ENCODE measurements around the gene RALGAPB. TPM values are rescaled to one million over a fixed set of nuclear protein-coding genes. Genes with fewer than 3 reads are reported as not detected.

The RALGAPB gene
- total RNA-seq, 2 donors from 2014 or later: 23.1 to 24.4 TPM

DNA sequence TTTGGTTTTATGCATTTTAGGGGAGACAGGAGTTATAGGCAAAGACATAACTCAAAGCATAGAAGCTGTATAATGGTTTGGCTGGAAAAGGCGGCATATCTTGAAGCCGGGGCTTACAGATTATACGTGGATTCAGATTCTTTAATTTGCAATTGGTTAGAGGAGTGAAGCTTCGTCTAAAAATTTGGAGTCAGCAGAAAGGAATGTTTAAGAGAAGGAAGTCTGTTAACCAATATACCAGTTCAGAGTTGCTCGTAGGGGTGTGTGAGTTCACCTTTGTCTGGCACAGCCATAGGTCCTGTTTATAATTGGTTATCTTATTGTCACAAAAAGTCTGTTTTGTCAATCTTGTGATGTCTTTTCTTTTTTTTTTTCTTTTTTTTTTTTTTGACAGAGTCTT is 137.9 kb downstream of the RALGAPB start:
- WGBS, 2 donors: 65 to 71% methylated on average over 5 of the region's 5 CpGs
- no peak for DNase-seq
- no peaks in the 10 kb centered on the region for H3K9me3 ChIP-seq
- intact Hi-C loops (cut with DNase I): no loop called here
- no peak overlapping the region for H3K4me3 ChIP-seq
- TF ChIP-seq, protein P1, sequence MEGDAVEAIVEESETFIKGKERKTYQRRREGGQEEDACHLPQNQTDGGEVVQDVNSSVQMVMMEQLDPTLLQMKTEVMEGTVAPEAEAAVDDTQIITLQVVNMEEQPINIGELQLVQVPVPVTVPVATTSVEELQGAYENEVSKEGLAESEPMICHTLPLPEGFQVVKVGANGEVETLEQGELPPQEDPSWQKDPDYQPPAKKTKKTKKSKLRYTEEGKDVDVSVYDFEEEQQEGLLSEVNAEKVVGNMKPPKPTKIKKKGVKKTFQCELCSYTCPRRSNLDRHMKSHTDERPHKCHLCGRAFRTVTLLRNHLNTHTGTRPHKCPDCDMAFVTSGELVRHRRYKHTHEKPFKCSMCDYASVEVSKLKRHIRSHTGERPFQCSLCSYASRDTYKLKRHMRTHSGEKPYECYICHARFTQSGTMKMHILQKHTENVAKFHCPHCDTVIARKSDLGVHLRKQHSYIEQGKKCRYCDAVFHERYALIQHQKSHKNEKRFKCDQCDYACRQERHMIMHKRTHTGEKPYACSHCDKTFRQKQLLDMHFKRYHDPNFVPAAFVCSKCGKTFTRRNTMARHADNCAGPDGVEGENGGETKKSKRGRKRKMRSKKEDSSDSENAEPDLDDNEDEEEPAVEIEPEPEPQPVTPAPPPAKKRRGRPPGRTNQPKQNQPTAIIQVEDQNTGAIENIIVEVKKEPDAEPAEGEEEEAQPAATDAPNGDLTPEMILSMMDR (IDR thresholded peaks at IDR 0.05): no peak
- TF ChIP-seq POLR2A (IDR thresholded peaks at IDR 0.05): no peak
- no peak overlapping the region for H3K27ac ChIP-seq
- no peaks in the 10 kb centered on the region for H3K4me1 ChIP-seq
- no peaks in the 10 kb centered on the region for H3K27me3 ChIP-seq
- ATAC-seq: no peak
- H3K36me3 ChIP-seq (replicated peaks in 1 of 2; ENCODE audit: insufficient read depth in 1 of 2, low read depth in 2 of 2): no peaks in the 10 kb centered on the region

DNA sequence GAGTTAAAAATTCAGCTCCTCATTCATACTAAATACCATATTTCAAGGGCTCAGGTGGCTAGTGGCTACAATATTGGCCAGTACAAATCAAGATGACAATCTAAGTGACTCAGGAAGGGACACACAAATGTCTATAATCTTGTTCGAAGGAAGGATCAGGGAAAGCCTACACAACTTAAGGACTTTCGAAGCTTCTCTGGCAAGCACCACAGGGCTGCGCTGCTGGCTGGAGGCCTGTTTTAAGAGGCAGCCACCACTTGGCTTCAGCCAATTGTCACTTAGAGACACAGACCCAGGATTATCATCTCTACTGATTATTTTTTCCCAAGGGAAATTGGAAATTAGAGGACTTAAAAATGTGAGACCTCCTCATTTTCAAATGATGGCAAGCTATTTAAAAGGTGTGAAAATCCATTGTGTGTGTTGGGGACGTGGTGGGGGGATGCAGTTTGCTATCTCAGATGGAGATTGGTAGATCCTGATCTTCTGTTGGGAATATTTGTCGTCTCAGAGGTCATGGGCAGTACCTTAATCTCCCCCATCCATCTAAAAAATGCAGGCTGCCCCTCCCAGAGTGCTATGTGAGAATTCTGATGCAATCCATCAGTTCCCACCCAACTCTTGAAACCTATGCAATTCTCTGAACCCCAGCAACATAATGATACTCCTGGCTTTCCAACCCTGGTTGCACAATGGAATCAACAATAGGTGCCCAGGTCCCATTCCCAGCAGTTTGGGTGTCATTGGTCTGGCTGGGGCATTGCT is 140.3 kb downstream of the RALGAPB start:
- no peak for ATAC-seq
- intact Hi-C loops (cut with DNase I): no loop called here
- Histone ChIP-seq H3K27me3 (no peaks in the 10 kb centered on the region), H3K4me1 (no peaks in the 10 kb centered on the region), H3K36me3 (replicated peaks in 1 of 2; ENCODE audit: insufficient read depth in 1 of 2, low read depth in 2 of 2) (no peaks in the 10 kb centered on the region), H3K27ac (no peak overlapping the region), H3K4me3 (no peak overlapping the region), H3K9me3 (no peaks in the 10 kb centered on the region)
- 43 to 60% methylated on average over 5 of the region's 5 CpGs for WGBS, 2 donors
- DNase-seq: no peak
- TF ChIP-seq, protein P1 (IDR thresholded peaks at IDR 0.05): no peak
- TF ChIP-seq POLR2A (IDR thresholded peaks at IDR 0.05): no peak

DNA sequence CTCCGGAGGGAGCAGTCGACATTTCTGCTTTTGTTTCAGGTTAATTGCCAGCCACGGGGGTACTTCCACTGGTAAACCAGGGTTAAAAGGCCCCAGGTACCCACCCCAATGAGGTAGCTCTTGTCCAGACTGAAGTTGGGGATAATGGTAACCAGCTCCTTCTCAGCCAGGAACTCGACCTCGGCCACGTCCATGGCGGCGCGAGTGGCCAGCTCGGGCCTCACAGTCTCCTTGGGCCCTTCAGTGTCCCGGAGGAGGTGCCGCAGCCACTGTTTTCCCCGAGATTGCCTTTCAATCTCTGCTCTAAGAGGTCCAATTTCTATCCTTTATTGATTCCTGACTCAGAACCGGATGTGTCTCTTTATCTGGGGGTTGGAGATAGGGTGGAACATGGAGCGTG is 142.6 kb downstream of the RALGAPB start:
- Histone ChIP-seq H3K9me3 (no peaks in the 10 kb centered on the region), H3K27ac (no peak overlapping the region), H3K4me3 (no peak overlapping the region), H3K4me1 (no peaks in the 10 kb centered on the region), H3K36me3 (replicated peaks in 1 of 2; ENCODE audit: insufficient read depth in 1 of 2, low read depth in 2 of 2) (no peaks in the 10 kb centered on the region), H3K27me3 (no peaks in the 10 kb centered on the region)
- DNase-seq (no peak), ATAC-seq (no peak)
- intact Hi-C loops (cut with DNase I): no loop called here
- WGBS, 2 donors: 73 to 75% methylated on average over 7 to 15 of the region's 15 CpGs
- TF ChIP-seq POLR2A (IDR thresholded peaks at IDR 0.05): no peak
- TF ChIP-seq, protein P1 (IDR thresholded peaks at IDR 0.05): no peak

DNA sequence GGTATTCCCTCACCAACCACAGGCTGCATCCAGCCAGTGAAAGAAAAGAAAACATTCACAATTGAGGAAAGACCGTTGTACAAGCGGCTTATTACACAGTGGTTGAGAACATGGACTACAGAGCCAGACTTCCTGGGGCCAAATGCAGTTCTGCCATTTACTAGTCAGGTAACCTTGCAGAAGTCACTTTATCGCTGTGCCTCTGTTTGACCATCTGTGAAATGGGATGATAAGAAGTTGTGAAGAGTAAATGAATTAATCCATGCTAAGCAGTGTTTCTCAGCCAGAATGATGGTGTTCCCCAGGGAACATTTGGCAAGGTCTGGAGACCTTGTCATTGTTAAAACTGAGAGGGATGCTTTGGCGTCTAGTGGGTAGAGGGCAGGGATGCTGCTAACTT is 143.8 kb downstream of the RALGAPB start:
- TF ChIP-seq, protein P1 (IDR thresholded peaks at IDR 0.05): no peak
- no peak for TF ChIP-seq POLR2A (IDR thresholded peaks at IDR 0.05)
- DNase-seq (no peak), ATAC-seq (no peak)
- Histone ChIP-seq H3K27ac (no peak overlapping the region), H3K9me3 (no peaks in the 10 kb centered on the region), H3K36me3 (replicated peaks in 1 of 2; ENCODE audit: insufficient read depth in 1 of 2, low read depth in 2 of 2) (no peaks in the 10 kb centered on the region), H3K27me3 (no peaks in the 10 kb centered on the region), H3K4me3 (no peak overlapping the region), H3K4me1 (no peaks in the 10 kb centered on the region)
- intact Hi-C loops (cut with DNase I): no loop called here
- WGBS, 2 donors: 79 to 83% methylated on average over 4 of the region's 4 CpGs

Data from body of pancreas (tissue), 4 donors.